Kidney epithelial cell (primary cell): ENCODE results near the gene MTUS2. TPM values are rescaled to one million over a fixed set of nuclear protein-coding genes. Genes with fewer than 3 reads are reported as not detected.

Experiments used
- DNase-seq: peaks from one replicate; pipeline ENCODE4 v3.0.0-alpha.2; 2010; ENCODE audit warnings: low read depth
- H3K27me3 ChIP-seq: 2 replicates; pipeline ENCODE4 v1.6.0; 2011; ENCODE audit warnings: low read length; ENCODE audit not compliant: control insufficient read depth, insufficient read depth
- H3K36me3 ChIP-seq: 2 replicates; pipeline ENCODE4 v1.5.1; 2011; ENCODE audit warnings: low read length; ENCODE audit not compliant: control insufficient read depth, insufficient read depth
- H3K4me3 ChIP-seq: 2 replicates; pipeline ENCODE4 v1.5.1; 2011; ENCODE audit warnings: low read depth, mild to moderate bottlenecking, control low read depth, low read length
- total RNA-seq: library from RNA; depleted of rRNA; stranded (reverse); fragments of >200 nt; gene quantifications from 2 replicates; pipeline ENCODE4 v1.2.3, GENCODE V29; 2015
- TF ChIP-seq, protein P1 (sequence below): IDR thresholded peaks from 2 replicates; pipeline ENCODE4 v1.5.1; 2011; ENCODE audit warnings: mild to moderate bottlenecking, moderate library complexity, low read length, control low read depth, inconsistent platforms; ENCODE audit not compliant: insufficient read depth, poor library complexity, severe bottlenecking

MTUS2 gene
- total RNA-seq, 1 donor from 2014 or later, result 0.25 TPM

DNA sequence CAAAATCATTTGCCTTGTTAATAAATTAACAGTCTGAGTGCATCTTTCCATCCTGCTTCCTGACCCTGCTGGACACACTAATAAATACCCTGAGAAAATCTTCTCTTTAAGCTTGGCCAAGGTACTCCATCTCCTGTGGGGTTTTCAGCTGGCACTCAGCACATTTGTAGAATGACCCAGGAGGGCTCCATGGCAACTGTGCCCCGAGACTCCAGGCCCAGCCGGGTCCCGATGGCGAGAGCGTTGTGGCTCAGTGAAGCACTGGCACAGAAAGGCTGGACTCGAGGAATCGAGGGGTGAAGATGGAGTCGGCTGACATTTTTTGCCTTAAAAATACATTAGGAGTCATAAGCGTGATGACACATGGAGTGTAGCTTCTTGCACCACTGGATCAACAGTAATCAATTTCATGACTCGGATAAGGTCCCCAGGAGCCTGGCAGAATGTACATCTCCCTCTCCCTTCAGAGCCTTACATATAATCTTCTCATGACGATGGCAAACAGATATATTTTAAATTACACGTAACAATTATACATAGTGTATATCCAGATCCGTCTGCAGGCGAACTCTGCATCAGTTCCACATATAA is 690.0 kb downstream of the MTUS2 start:
- Histone ChIP-seq H3K4me3 (no peak overlapping the region), H3K36me3 (no peaks in the 10 kb centered on the region), H3K27me3 (no peaks in the 10 kb centered on the region)
- DNase-seq, result no peak
- TF ChIP-seq, protein P1, sequence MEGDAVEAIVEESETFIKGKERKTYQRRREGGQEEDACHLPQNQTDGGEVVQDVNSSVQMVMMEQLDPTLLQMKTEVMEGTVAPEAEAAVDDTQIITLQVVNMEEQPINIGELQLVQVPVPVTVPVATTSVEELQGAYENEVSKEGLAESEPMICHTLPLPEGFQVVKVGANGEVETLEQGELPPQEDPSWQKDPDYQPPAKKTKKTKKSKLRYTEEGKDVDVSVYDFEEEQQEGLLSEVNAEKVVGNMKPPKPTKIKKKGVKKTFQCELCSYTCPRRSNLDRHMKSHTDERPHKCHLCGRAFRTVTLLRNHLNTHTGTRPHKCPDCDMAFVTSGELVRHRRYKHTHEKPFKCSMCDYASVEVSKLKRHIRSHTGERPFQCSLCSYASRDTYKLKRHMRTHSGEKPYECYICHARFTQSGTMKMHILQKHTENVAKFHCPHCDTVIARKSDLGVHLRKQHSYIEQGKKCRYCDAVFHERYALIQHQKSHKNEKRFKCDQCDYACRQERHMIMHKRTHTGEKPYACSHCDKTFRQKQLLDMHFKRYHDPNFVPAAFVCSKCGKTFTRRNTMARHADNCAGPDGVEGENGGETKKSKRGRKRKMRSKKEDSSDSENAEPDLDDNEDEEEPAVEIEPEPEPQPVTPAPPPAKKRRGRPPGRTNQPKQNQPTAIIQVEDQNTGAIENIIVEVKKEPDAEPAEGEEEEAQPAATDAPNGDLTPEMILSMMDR, result no peak

DNA sequence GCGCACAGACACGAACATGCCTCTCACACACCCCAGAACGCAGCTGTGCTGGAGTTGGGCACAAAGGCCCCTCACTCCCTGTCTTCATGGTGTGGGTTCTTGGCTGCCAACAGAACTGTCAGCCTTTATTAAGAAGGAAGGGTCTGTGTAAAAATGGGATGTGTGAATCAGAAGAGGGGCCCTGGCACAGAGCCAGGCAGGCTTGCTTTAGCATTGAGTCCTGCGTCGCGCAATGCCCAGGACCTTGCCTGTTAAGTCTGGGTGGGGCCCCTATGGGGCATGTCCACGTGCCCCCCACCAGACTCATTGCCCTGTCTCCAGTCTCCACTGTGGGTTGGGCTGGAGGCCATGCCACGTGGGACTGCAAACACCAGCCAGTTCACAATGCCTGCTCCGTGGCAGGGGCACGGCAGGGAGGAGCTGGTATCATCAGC is 690.5 kb downstream of the MTUS2 start:
- no peak overlapping the region for H3K4me3 ChIP-seq
- no peak for DNase-seq
- peaks cover 2% of the 10 kb centered on the region for H3K36me3 ChIP-seq
- H3K27me3 ChIP-seq, result no peaks in the 10 kb centered on the region
- TF ChIP-seq, protein P1, result no peak

DNA sequence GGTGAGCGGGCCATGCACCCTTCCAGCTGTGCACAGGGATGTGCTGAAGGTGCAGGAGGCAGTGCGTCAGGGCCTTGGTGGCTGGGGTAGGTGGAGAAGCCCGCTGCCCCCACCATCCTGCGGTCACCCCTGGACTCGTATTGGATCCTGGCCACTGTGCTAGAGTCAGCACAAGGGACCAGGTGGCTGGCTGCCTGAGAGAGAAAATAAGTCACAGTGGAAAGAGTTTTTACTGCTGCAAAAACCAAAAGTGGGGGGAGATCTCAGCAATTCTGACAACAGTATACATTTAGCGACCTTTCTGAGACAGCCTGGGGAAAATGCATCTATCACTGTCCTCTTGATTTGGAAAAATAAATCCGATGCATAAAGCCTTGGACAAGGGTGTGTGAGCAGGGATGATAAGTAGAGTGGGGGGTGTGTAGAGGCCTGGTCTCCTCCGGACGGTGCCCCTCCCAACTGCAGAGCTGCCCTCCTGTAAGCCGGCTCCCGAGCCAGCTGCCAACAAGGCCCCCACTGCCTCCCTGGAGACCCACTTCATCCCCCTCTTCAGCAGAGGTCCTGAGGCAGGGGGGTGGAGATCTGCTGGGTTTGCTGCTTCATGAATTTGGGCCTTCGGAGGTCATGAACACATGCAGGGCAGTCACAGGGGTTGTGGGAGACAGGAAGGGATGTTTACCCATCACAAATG is 691.1 kb downstream of the MTUS2 start:
- Histone ChIP-seq H3K36me3 (peaks cover 2% of the 10 kb centered on the region), H3K4me3 (no peak overlapping the region), H3K27me3 (no peaks in the 10 kb centered on the region)
- TF ChIP-seq, protein P1, result no peak
- DNase-seq, result no peak

DNA sequence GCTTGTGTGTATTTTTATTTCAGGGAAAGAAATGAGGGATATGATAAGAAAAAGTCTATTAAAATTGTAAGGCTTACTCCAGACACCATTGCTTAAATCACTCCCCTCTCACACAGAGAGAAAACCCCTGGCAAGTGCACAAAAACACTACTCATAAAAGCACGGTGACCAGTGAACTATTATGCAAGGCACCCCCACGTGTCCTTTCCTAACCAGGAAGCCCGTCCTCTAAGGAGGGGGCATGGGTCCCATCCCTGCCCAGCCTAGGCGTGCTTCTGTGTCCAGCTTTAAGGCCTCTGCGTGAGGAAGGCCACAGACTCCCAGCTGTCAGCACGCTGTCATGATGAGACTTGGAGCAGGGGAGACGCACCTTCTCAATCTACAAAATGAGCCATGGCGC is 691.8 kb downstream of the MTUS2 start:
- Histone ChIP-seq H3K4me3 (no peak overlapping the region), H3K36me3 (peaks cover 2% of the 10 kb centered on the region), H3K27me3 (no peaks in the 10 kb centered on the region)
- no peak for DNase-seq
- TF ChIP-seq, protein P1, result no peak

DNA sequence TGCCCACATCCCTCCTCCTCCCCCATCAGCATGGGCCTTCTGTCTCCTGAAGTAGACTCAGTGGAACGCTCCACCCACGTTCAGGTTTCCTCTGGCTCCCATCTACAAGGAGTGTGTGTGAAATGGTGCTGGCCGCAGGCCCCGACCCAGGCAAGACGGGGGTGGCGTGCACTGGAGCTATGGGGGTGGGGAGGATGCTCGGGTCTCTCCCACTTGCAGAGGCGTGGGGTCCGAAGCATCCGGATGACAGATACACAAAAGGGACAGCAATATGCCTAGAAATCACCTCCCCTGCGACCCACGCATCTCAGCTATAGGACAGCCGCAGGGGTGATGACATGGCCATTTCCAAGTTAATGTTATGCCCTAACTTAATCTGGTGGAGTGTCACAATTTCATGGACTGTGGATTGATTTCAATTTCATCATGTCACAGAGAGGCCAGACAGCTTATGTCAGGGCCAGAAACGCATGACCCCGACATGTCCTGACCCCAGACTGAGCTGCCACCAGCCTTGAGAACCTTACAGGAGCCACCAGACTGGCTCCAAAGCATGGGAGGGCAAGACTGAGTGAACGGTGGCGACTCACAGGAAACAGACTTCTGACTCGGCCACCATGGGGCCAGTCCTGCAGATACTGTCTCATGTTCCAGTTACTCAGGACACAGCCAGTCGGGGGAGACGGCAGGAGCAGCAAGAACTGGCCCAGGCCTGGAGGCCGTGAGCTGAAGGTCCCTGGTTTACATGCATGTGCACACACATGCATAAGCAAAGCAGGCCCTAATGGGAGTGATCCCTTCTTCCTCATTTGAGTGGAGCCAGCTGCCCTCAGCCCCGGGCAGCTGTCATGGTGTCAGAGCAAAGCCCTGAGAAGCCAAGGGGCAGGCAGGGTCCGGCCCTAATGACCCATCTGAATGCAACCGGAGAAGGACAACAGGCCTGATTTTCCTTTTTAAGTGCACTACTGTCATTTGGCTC is 693.2 kb downstream of the MTUS2 start:
- Histone ChIP-seq H3K27me3 (no peaks in the 10 kb centered on the region), H3K36me3 (peaks cover 2% of the 10 kb centered on the region), H3K4me3 (no peak overlapping the region)
- TF ChIP-seq, protein P1, result no peak
- DNase-seq, result no peak
